ENCODE results near the gene RBM42.

The RBM42 gene

GRCh38 chr19:35642798-35643254 lies 14.0 kb downstream of the RBM42 start:
- TF ChIP-seq CTCF (IDR thresholded peaks at IDR 0.05; ENCODE audit: insufficient read depth, low read length, poor library complexity, severe bottlenecking), result no peak
- no peak for DNase-seq (ENCODE audit: extremely low read depth, insufficient read length)
- peaks cover 5% of the 10 kb centered on the region for H3K36me3 ChIP-seq (ENCODE audit: control insufficient read depth, insufficient read depth, low read length)

GRCh38 chr19:35643255-35644205 lies 14.7 kb downstream of the RBM42 start:
- Histone ChIP-seq H3K36me3 (ENCODE audit: control insufficient read depth, insufficient read depth, low read length) (no peaks in the 10 kb centered on the region), H3K4me3 (replicated peaks; ENCODE audit: low read depth, low read length) (peak overlapping the region; percentile 64), H3K27me3 (replicated peaks; ENCODE audit: control insufficient read depth, insufficient read depth, low read length) (no peaks in the 10 kb centered on the region)
- no peak for TF ChIP-seq CTCF (IDR thresholded peaks at IDR 0.05; ENCODE audit: insufficient read depth, low read length, poor library complexity, severe bottlenecking)
- DNase-seq (ENCODE audit: extremely low read depth, insufficient read length), result peak; percentile 95

More at GRCh38 chr19:35642798-35643254, 14.0 kb downstream of the RBM42 start:
- Histone ChIP-seq H3K4me3 (replicated peaks; ENCODE audit: low read depth, low read length) (peak overlapping the region; percentile 64), H3K27me3 (replicated peaks; ENCODE audit: control insufficient read depth, insufficient read depth, low read length) (no peaks in the 10 kb centered on the region)

- DNase-seq (ENCODE audit: extremely low read depth, insufficient read length), result peak; percentile 95
- H3K4me3 ChIP-seq (replicated peaks; ENCODE audit: low read depth, low read length), result peak overlapping the region; percentile 64
- no peak for TF ChIP-seq CTCF (IDR thresholded peaks at IDR 0.05; ENCODE audit: insufficient read depth, low read length, poor library complexity, severe bottlenecking)
- H3K27me3 ChIP-seq (replicated peaks; ENCODE audit: control insufficient read depth, insufficient read depth, low read length), result no peaks in the 10 kb centered on the region
- no peaks in the 10 kb centered on the region for H3K36me3 ChIP-seq (ENCODE audit: control insufficient read depth, insufficient read depth, low read length)
These were observed 15.6 kb downstream of the RBM42 start for GRCh38 chr19:35644206-35644986.

GRCh38 chr19:35644987-35645679 lies 16.3 kb downstream of the RBM42 start:
- peak overlapping the region; percentile 64 for H3K4me3 ChIP-seq (replicated peaks; ENCODE audit: low read depth, low read length)
- DNase-seq (ENCODE audit: extremely low read depth, insufficient read length), result peak; percentile 70
- TF ChIP-seq CTCF (IDR thresholded peaks at IDR 0.05; ENCODE audit: insufficient read depth, low read length, poor library complexity, severe bottlenecking), result no peak
- H3K27me3 ChIP-seq (replicated peaks; ENCODE audit: control insufficient read depth, insufficient read depth, low read length), result no peaks in the 10 kb centered on the region
- no peaks in the 10 kb centered on the region; the same call in 1 of the 2 replicates for H3K36me3 ChIP-seq (ENCODE audit: control insufficient read depth, insufficient read depth, low read length)

- no peak for TF ChIP-seq CTCF (IDR thresholded peaks at IDR 0.05; ENCODE audit: insufficient read depth, low read length, poor library complexity, severe bottlenecking)
- no peaks in the 10 kb centered on the region for H3K27me3 ChIP-seq (replicated peaks; ENCODE audit: control insufficient read depth, insufficient read depth, low read length)
These were observed 17.1 kb downstream of the RBM42 start for GRCh38 chr19:35645680-35646511.

More at GRCh38 chr19:35645680-35646511, 17.1 kb downstream of the RBM42 start:
- DNase-seq (ENCODE audit: extremely low read depth, insufficient read length), result no peak
- Histone ChIP-seq H3K4me3 (replicated peaks; ENCODE audit: low read depth, low read length) (no peak overlapping the region), H3K36me3 (ENCODE audit: control insufficient read depth, insufficient read depth, low read length) (peaks cover under 1% of the 10 kb centered on the region; the same call in 1 of the 2 replicates)

Measured in GM06990 (cell line).